HG03378 (cell line): ENCODE results near the gene CHRNA7.
"Not testable (repeated sequence)": the region's sequence is repeated elsewhere in the genome, so short reads cannot be mapped to it uniquely, and the experiment has no call there.

Experiments
- ATAC-seq: cut with Tn5 transposase; IDR thresholded peaks from one replicate; pipeline ENCODE4 v1.9.1; 2021; ENCODE audit warnings: mild to moderate bottlenecking, moderate library complexity; ENCODE audit not compliant: unreplicated experiment

Gene CHRNA7

GRCh38 chr15:32166270-32166669 lies 136.0 kb downstream of the CHRNA7 start:
- ATAC-seq = not testable (repeated sequence)

DNA sequence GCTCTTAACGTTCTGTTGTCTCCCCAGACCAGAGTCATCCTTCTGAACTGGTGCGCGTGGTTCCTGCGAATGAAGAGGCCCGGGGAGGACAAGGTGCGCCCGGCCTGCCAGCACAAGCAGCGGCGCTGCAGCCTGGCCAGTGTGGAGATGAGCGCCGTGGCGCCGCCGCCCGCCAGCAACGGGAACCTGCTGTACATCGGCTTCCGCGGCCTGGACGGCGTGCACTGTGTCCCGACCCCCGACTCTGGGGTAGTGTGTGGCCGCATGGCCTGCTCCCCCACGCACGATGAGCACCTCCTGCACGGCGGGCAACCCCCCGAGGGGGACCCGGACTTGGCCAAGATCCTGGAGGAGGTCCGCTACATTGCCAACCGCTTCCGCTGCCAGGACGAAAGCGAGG lies 137.6 kb downstream of the CHRNA7 start:
- not testable (repeated sequence) for ATAC-seq

DNA sequence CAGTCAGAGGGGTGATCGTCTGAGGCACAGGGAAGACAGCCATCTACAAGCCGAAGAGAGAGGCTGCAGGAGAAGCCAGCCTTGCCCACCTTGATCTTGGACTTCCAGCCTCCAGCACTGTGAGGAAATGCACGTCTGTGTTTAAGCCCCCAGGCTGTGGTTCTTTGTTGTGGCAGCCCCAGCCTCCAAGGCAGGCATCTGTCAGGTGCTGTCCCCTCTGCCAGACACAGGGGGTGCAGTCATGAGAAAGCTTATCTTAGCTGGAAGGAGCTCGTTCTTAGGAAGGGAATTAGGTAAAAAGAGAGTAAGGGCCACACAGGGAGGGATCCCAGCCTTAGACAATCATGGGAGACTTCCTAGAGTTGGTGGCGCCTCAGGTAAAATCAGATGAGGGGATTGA lies 150.3 kb downstream of the CHRNA7 start:
- ATAC-seq = not testable (repeated sequence)

GRCh38 chr15:32193780-32194179 lies 163.5 kb downstream of the CHRNA7 start:
- not testable (repeated sequence) for ATAC-seq

GRCh38 chr15:32196206-32196605 lies 165.9 kb downstream of the CHRNA7 start:
- not testable (repeated sequence) for ATAC-seq

GRCh38 chr15:32198938-32199337 lies 168.6 kb downstream of the CHRNA7 start:
- not testable (repeated sequence) for ATAC-seq

DNA sequence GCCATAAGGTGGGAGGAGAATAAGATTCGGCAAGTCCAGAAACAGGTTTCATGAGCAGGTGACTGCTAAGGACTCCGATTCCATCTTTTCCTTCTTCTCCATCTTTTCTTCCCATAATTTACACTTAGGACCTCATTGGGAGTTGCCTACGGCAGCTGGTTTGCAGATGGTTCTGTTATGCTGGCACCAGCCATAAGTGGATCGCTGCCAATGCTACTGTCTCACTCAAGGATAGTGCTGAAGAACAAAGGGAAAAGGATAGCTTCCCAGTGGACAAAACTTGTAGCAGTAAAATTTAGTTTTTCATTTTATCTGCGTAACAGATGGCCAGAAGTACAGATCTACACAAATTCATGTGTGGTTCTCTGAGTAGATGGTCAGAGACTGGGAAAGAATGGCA lies 178.8 kb downstream of the CHRNA7 start:
- not testable (repeated sequence) for ATAC-seq

GRCh38 chr15:32218666-32219065 lies 188.4 kb downstream of the CHRNA7 start:
- no peak for ATAC-seq
